GM12874 (cell line): Measurements from ENCODE around the gene UBE2S.

Experiments
- CTCF ChIP-seq: IDR thresholded peaks from 2 replicates; pipeline ENCODE4 v1.5.1; 2011; ENCODE audit warnings: low read depth, mild to moderate bottlenecking, control low read depth, low read length, moderate library complexity; ENCODE audit not compliant: insufficient read depth

UBE2S gene

GRCh38 chr19:55355213-55355821 lies 52.3 kb downstream of the UBE2S start:
- no peak for TF ChIP-seq CTCF

- TF ChIP-seq CTCF, result no peak
Measured at GRCh38 chr19:55354698-55355212, 52.8 kb downstream of the UBE2S start, which contains the start of gene COX6B2. COX6B2 (minus strand) TSS chr19:55354719; CDS start chr19:55354521, 198 bp downstream.

GRCh38 chr19:55353803-55354697 lies 53.5 kb downstream of the UBE2S start:
- no peak for TF ChIP-seq CTCF

- TF ChIP-seq CTCF, result no peak
Measured at GRCh38 chr19:55353356-55353802, 54.2 kb downstream of the UBE2S start.

GRCh38 chr19:55352549-55353145 lies 54.9 kb downstream of the UBE2S start:
- no peak for TF ChIP-seq CTCF

- TF ChIP-seq CTCF, result no peak
Measured at GRCh38 chr19:55352040-55352439, 55.5 kb downstream of the UBE2S start.
